Limb (tissue), 2 donors: ENCODE measurements around the gene EHD1.

Experiments
- DNase-seq, 2 donors: peaks; one replicate each; pipeline ENCODE4 v3.0.0-alpha.2; 2016; ENCODE audit errors: extremely low spot score in 2 of 2

Gene EHD1

DNA sequence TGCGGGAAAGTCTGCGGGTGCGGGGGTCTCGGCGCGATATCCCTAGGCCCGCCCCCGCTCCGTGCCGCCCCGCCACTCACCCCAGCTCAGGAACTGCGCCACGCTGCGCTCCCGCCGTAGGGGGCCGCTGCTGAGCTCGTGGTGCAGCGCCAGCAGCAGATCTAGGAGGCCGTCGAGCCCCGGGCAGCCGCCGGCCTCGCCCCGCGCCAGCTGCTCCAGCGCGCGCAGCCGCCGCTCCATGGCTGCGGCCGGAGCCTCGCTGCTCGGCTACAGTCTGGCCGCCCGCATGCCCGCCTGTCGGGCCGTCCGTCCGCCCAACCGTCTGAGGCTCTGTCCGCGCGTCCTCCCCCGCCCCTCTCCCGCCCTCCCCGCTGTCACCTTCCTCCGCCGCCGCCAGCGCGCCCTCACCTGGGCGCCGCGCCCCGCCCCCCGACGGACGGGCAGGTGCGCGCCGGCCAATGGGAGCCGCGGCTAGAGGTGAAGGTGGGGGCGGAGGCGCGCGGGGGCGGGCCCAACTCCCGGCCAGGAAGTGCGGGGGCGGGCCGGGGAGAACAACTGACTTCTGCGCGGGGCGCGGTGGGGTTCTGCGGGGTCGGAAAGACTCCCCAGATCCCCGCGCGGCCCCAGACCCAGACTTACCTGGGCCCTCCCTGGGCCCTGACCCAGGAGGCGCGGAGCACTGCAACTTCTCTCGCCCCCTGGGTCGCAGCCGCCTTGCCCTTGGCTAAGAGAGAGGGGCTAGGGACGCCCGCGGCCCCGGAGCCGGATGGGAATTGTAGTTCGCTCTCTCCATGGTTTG is 33.9 kb downstream of the EHD1 start, which contains the start of gene CDC42BPG:
Gene CDC42BPG (minus strand): TSS at position 324 of the 799 bp plus-strand sequence. CDS start 84 bp downstream, at position 240.
- DNase-seq, result peak; percentile 70 to 79

DNA sequence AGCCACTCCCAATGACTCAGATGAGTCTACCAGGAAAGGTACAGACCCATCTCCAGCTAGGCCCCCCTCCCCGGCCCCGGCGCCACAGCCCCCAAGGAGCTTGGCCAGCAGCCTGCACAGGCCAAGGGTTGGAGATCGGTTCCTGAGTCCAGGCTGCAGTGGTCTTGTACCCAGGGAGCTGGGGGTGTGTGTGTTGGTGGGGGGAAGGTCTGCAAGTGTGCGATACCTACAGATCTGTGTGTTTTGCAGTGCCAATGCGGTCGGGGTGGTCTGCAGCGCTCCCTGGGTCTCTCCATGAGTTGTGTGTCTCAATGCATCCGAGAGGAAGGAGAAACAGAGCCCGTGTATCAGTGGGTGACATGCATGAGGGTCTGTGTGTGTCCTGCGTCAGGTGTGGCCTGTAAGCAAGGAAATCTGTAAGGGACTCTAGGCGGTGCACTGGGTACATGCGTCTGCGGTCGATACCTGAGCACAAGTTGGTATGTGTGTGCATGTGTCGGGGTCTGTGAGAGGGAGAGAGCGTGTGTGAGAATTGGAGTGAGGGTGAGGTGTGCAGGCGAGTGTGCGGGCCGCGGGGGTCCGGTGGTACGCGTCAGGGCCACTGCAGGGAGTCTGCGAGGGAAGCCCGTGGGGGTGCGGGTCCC is 34.6 kb downstream of the EHD1 start:
- no peak for DNase-seq

- DNase-seq, result no peak
Measured at GRCh38 chr11:64842851-64843685, 35.4 kb downstream of the EHD1 start.

- no peak for DNase-seq
Measured at GRCh38 chr11:64842366-64842759, 36.1 kb downstream of the EHD1 start.

DNA sequence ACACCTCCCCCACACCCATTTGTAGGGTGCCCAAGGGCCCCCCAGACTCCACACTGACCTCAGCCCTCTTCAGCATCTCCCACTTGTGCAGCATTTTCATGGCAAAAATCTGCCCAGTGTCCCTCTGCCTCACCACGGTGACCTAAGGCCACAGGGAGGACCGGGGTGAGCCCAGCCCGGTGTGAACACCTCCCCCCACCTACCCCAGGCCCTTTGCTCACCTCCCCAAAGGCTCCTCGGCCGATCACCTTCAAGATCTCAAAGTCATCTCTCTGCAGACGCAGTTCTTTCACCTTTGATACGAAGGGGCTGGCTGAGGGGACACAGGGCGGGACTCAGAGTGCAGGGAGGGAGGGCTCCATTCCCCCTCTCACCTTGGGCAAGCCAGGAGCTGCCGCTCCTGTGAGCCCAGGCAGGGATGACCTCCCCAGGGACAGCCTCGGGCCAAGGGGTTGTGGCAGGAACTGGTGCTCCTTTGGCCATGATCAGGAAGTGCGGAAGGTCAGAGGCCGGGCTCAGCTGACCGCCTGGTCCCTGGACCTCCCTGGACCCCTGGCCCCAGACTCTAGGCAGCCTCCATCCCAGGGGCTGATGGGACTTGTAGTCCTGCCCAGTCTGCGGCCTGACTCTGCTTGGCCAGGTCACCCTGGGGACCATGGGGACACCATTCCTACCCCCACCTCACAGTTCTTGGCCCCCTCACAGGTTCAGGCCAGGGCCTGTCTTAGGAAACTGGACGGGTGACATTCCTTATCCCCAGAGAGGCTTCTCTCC is 36.6 kb downstream of the EHD1 start:
- DNase-seq, result no peak

DNA sequence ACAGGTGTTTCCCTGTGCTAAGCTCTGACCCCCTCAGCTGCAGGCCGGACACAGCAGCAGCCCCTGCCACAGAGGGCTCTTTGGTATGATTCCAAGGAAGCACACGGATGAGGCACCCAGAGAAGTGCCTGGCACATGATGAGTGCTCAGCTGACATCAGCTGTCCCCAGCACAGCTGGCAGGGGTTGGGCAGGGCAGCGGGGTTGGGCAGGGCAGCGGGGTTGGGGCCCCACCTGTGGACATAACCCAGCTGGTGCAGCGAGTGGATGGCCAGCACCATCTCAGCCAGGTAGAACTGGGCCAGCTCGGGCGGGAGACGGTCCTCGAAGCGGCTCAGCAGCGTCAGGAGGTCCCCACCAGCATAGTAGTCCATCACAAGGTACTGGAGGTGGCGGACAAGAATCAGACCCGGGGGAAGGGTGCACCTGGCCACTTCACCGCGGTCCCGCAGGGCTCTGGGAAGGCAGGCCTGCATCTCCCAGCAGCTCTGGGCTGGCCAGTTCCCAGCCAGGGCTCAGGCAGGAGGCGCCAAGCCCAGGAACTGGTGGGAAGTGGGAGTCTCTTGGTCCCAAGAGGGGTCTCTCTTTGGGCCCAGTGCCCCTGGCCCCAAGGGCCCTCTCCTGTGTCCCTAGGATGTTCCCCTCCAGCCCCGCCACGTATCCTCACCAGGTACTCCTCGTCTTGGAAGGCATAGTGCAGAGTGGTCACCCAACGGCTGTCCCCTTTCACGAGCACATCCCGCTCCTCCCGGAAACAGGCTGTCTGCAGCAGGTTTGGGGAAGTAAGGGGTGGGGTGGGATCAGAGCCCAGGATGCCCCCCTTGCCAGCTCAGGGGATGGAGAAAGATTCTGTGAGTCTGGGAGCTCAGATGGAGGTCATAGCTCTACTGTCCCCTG is 38.3 kb downstream of the EHD1 start:
- DNase-seq, result no peak

DNA sequence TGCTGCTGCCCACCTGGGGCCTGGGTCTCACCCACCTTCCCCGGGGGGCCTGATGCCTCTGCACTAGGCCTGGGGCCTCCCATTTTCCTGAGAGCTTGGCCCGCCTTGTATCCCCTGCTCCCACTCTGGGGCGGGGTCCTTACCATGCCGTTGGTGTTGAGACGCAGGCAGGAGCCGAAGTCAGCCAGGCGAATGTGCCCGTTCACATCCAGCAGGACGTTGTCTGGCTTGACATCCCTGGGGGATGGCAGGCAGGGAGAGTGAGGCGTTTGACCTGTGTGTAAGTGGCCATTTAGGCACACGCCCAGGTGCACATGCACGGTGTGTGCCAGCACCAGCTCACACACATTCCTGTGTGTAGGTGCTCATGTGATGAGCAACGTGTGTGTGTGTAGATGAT is 39.1 kb downstream of the EHD1 start:
- DNase-seq, result no peak

DNA sequence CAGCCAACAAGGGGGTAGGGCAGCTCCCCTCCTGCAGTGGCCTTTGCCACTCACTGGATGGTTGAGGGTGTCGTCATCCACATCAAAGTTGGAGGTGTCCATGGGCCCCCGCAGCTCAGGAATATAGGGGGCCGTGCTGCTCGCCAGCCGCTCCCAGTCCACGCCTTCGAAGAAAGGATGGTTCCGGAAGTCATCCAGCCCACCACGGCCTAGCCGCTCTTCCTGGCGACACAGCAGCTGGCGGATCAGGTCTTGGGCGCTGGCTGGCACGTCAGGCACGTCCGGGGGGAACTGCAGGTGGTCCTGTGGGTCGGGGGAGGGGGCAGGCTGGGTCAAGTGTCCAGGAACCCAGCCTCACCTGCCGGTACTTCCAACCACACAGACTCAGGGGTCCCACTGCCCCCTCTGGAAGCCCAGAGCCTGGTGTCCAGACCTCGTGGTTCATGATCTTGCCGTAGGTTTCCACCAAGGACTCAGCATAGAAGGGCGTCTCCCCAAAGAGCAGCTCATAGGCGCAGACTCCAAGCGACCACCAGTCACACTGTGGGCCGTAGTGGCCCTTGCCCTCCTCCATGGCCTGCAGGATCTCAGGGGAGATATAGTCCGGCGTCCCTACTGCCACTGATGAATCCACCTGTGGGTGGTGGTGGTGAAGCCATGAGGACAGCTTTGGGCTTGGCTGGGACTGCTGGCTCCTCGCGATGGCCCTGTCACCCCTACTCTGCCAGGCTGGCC is 39.7 kb downstream of the EHD1 start:
- DNase-seq, result no peak

DNA sequence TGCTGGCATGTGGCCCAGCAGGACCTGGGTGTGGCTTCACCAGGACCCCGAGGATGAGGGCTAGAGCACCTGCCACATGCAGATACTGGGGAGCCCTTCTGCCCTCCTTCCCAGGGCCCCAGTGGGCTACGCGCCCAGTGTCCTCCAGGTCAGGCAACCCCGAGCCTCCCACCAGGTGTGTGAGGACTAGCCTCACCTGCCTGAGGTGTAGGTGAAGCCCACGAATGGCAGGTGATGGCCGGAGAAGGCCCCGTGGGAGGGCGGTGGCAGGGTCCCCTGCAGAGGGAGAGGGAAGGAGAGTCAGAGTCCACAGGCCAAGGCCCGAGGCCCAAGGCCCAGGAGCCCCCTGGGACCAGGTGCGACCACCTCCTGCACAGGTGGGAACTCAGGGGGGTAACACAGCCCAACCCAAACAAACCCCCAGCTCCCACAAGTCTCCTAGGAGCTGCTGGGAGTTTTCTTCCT is 40.5 kb downstream of the EHD1 start:
- no peak for DNase-seq

DNA sequence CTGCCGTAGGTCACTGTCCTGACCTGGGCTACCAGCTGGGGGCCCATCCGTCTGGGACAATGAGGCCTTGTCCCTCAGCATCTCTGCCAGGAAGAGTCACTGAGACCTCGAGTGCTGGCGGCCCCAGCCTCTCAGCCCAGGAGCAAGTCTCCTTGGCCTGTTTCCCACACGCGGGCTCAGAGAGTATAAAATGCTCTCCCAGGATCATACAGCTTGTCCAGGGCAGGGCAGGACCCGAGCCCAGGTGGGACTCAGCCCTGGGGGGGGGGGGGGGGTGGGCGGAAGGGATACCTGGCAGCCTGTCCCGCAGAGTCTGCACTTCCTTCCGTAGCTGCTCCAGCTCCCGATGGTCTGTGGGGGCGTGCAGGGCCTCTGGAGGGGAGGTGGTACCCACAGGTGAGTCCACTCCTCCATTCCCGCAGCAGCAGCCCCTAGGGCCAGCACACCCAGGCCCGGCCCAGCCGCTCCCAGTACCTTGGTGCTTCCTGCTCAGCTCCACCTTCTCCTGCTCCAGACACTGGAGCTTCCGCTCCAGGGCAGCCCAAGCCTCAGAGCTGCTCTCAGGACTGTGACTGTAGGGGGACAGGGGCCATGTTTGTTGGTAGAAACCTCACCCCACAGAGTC is 41.9 kb downstream of the EHD1 start:
- no peak for DNase-seq

DNA sequence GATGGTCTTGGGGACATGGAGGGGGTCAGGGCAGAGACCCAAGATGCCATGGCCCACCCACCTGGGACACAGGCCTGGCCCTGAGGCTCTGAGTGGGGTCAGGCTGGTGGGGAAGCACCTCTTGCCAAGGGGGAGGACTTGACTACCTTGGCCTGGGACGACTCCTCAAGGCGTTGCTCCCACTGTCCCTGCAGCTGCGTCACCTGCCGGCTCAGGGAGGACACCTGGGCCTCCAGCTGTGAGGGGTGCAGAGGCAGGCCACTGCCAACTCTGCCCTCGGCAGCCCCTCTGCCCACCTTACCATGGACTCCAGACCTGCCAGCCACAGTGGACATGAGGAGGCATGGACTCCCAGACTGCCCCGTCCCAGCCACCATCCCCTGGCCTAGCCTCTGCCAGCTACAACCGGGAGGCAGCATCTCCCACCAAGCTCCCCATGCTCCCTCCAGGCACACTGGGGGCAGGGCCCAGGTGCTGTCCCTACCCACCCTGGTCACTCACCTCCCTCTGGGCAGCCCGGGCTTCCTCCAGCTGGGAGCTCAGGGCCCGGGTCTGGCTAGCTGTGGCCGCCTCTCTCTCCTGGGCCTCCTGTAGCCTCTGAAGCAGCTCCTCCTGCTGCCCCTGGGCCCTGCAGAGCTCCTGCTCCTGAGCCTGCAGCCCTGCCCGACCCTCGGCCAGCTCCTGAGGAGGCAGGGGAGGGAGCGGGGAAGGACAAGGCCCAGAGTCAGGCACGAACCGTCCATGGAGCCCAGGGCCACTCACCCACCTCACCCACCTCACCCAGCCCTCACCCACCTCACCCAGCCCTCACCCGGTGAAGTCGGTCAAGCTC is 42.6 kb downstream of the EHD1 start:
- no peak for DNase-seq

DNA sequence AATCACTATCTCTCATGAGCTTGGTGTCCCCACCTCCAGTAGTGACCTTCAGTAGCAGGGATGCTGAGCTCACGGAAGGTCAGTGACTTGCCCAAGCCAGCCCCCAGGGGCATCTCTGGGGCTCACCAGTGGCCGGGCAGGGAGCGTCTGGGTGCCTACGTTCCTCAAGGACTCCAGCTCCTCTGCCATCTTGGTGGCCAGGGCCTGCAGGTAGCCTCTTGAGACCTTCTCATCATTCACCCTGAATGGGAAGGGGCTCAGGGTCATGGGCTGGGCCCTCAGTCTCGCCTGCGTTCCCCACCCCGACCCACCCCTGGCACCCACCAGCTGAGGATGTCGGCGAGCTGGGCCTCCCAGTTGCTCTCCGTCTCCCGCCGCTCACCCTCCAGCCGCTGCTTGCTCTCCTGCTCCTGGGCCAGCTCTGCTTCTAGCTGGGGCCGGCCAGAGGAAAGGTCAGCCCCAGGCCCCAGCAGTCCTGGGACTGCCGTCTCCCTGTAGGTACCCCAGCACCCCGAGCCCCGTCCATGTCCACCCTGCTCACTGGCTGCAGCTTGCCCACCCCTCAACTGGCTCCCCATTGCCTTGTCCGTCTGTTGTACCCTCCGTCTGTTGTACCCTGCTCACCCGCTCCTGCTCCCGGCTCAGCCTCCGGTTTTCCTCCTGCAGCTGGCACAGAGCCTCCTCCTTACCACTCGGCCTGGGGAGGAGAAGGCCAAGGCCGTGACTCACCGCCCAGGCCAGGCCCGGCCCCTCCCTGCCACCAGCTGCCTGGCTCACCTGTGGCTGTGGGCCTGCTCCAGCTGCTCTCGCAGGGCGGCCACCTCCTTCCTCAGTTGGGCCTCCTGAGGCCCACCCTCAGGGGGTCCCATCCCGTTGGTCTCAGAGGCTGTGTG is 43.5 kb downstream of the EHD1 start:
- DNase-seq, result no peak

DNA sequence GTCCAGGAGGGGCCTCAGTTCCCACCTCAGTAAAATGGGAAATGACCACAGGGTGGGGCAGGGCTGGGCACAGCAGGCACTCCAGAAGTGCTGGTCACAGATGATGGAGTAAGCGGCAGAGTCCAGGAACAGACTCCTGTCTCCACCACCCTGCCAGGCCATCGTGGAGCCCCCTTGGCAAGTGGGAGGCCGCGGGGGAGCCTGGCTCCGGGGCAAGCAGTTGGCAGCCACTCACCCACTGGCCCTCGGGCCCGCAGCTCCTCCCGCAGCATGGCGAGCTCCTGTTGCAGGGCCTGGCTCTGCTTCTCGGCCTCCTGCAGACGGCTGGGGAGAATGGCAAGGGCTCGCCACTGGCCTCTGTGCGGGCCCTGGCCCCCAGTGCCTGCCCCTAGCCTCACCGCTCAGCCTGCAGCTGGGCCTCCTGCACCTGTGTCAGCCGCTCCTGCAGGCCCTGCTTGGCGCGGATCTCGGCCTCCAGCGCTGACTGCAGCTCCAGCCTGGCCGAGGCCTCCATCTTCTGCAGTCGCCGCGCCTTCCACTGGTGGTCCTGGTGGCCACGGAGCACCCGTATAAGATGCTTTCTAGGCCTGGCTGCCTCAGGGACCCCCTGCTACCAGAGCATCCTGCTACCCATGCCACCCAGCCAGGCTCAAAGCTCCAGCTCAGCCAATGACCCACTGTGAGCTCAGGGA is 44.2 kb downstream of the EHD1 start:
- DNase-seq, result no peak

DNA sequence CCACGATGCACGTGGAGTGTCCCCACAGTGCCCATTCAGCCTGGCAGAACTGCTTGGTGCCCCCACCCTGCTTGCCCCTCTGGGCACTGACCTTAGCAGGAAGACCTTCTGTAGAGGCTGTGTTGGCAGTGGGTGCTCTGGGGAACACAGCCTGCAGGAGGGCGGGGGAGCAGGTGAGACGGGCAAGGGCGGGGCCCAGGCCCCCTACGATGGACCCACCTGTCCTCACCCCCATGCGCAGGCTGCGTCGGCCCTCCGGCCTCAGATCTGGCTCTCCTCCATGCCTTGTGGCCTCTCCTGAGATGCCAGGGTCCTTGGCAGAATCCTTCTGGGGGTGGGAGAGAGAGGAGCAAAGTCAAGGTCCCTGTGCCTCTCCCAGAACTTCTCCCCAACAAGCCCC is 44.9 kb downstream of the EHD1 start:
- DNase-seq, result no peak

- DNase-seq, result no peak
Measured at GRCh38 chr11:64833198-64833502, 45.3 kb downstream of the EHD1 start.

- no peak for DNase-seq
Measured at GRCh38 chr11:64832467-64833197, 45.8 kb downstream of the EHD1 start.
